H9 (cell line): Measurements from ENCODE around the gene PIPOX. TPM values are rescaled to one million over a fixed set of nuclear protein-coding genes. Genes with fewer than 3 reads are reported as not detected.

ENCODE experiments used
- DNase-seq: peaks from one replicate; pipeline ENCODE4 v3.0.0-alpha.2; 2017
- H2AFZ ChIP-seq: one replicate; pipeline ENCODE4 v1.6.1; 2013; ENCODE audit warnings: mild to moderate bottlenecking, low read length, control low read depth, moderate library complexity
- H2AK5ac ChIP-seq: 2 replicates; pipeline ENCODE4 v1.6.1; 2013; ENCODE audit warnings: low read length, control low read depth, mixed read lengths; ENCODE audit not compliant: insufficient read length
- H2BK120ac ChIP-seq: one replicate; pipeline ENCODE4 v1.6.1; 2013; ENCODE audit warnings: low read depth, mild to moderate bottlenecking, low read length, control low read depth, inconsistent platforms; ENCODE audit not compliant: poor library complexity, severe bottlenecking
- H2BK12ac ChIP-seq: 2 replicates; pipeline ENCODE4 v1.6.1; 2013; ENCODE audit warnings: low read length, control low read depth, mixed read lengths, low read depth; ENCODE audit not compliant: insufficient read length
- H2BK15ac ChIP-seq: 2 replicates; pipeline ENCODE4 v1.6.1; 2013; ENCODE audit warnings: low read depth, low read length, control low read depth
- H2BK20ac ChIP-seq: one replicate; pipeline ENCODE4 v1.6.1; 2013; ENCODE audit warnings: low read depth, mild to moderate bottlenecking, low read length, control low read depth, inconsistent platforms; ENCODE audit not compliant: poor library complexity, severe bottlenecking
- H2BK5ac ChIP-seq: 2 replicates; pipeline ENCODE4 v1.6.1; 2013; ENCODE audit warnings: low read length, control low read depth, mixed read lengths; ENCODE audit not compliant: insufficient read length
- H3K14ac ChIP-seq: 2 replicates; pipeline ENCODE4 v1.6.1; 2013; ENCODE audit warnings: low read length, control low read depth; ENCODE audit not compliant: insufficient read depth
- H3K18ac ChIP-seq: 2 replicates; pipeline ENCODE4 v1.6.1; 2013; ENCODE audit warnings: low read depth, mild to moderate bottlenecking, mixed read lengths, low read length, control low read depth; ENCODE audit not compliant: insufficient read length
- H3K23ac ChIP-seq: 2 replicates; pipeline ENCODE4 v1.6.1; 2013; ENCODE audit warnings: low read length, control low read depth, mixed read lengths, low read depth; ENCODE audit not compliant: insufficient read length
- H3K23me2 ChIP-seq: 2 replicates; pipeline ENCODE4 v1.6.1; 2013; ENCODE audit warnings: low read depth, mild to moderate bottlenecking, mixed read lengths, low read length, control low read depth; ENCODE audit not compliant: insufficient read length, poor library complexity, severe bottlenecking
- H3K27ac ChIP-seq: 2 replicates; pipeline ENCODE4 v1.5.1; 2013; ENCODE audit warnings: low read length, control low read depth, mixed read lengths, low read depth; ENCODE audit not compliant: insufficient read length
- H3K27me3 ChIP-seq: 2 replicates; pipeline ENCODE4 v1.6.1; 2013; ENCODE audit warnings: low read length, control low read depth, inconsistent platforms; ENCODE audit not compliant: insufficient read depth
- H3K4ac ChIP-seq: 2 replicates; pipeline ENCODE4 v1.6.1; 2013; ENCODE audit warnings: low read depth, mild to moderate bottlenecking, control low read depth, inconsistent platforms, low read length, moderate library complexity
- H3K4me1 ChIP-seq: 2 replicates; pipeline ENCODE4 v1.6.1; 2013; ENCODE audit warnings: low read length, control low read depth, inconsistent platforms; ENCODE audit not compliant: insufficient read depth
- H3K4me2 ChIP-seq: 2 replicates; pipeline ENCODE4 v1.6.1; 2013; ENCODE audit warnings: low read length, control low read depth, mixed read lengths; ENCODE audit not compliant: insufficient read length, insufficient read depth
- H3K56ac ChIP-seq: 2 replicates; pipeline ENCODE4 v1.6.1; 2013; ENCODE audit warnings: low read depth, mild to moderate bottlenecking, mixed read lengths, low read length, control low read depth; ENCODE audit not compliant: insufficient read length
- H3K79me1 ChIP-seq: 2 replicates; pipeline ENCODE4 v1.6.1; 2013; ENCODE audit warnings: low read depth, mild to moderate bottlenecking, moderate library complexity, low read length, control low read depth, inconsistent platforms; ENCODE audit not compliant: insufficient read depth, poor library complexity, severe bottlenecking
- H3K79me2 ChIP-seq: 2 replicates; pipeline ENCODE4 v1.6.1; 2013; ENCODE audit warnings: low read length, control low read depth, inconsistent platforms; ENCODE audit not compliant: insufficient read depth
- H3K9ac ChIP-seq: 2 replicates; pipeline ENCODE4 v1.6.1; 2013; ENCODE audit warnings: low read length, control low read depth, mixed read lengths; ENCODE audit not compliant: insufficient read length; ENCODE audit errors: extremely low read depth
- H3K9me3 ChIP-seq: one replicate; pipeline ENCODE4 v1.6.1; 2013; ENCODE audit warnings: low read depth, low read length, inconsistent platforms; ENCODE audit not compliant: control insufficient read depth
- H3T11ph ChIP-seq: one replicate; pipeline ENCODE4 v1.6.1; 2013; ENCODE audit warnings: mild to moderate bottlenecking, low read length, control low read depth, inconsistent platforms
- H4K20me1 ChIP-seq: one replicate; pipeline ENCODE4 v1.6.1; 2013; ENCODE audit not compliant: control insufficient read depth, insufficient read length, insufficient read depth
- H4K5ac ChIP-seq: 2 replicates; pipeline ENCODE4 v1.6.1; 2013; ENCODE audit warnings: low read depth, mild to moderate bottlenecking, mixed read lengths, low read length, control low read depth; ENCODE audit not compliant: insufficient read length
- H4K8ac ChIP-seq: replicated peaks from 2 replicates; pipeline ENCODE4 v1.6.1; 2013; ENCODE audit warnings: low read length, control low read depth, mixed read lengths, low read depth; ENCODE audit not compliant: insufficient read length
- H4K91ac ChIP-seq: 2 replicates; pipeline ENCODE4 v1.6.1; 2013; ENCODE audit warnings: low read depth, mild to moderate bottlenecking, moderate library complexity, mixed read lengths, low read length, control low read depth; ENCODE audit not compliant: insufficient read length
- H3K27ac Mint-ChIP-seq, 3 experiments: 2 replicates in 2 of 3; 3 replicates in 1 of 3; pipeline ENCODE4 v1.8.0; 2020 to 2021; ENCODE audit warnings: mixed read lengths in 3 of 3, mild to moderate bottlenecking in 1 of 3, moderate library complexity in 1 of 3
- H3K27me3 Mint-ChIP-seq: 2 replicates; pipeline ENCODE4 v1.8.0; 2021; ENCODE audit warnings: low read depth, mild to moderate bottlenecking, moderate library complexity, mixed read lengths
- H3K36me3 Mint-ChIP-seq, 3 experiments: 2 replicates in 2 of 3; 3 replicates in 1 of 3; pipeline ENCODE4 v1.8.0; 2020 to 2021; ENCODE audit warnings: low read depth in 3 of 3, mixed read lengths in 3 of 3; ENCODE audit not compliant: insufficient read depth in 1 of 3
- H3K4me1 Mint-ChIP-seq, 2 experiments: 2 replicates each; pipeline ENCODE4 v1.8.0; 2020; ENCODE audit warnings: mixed read lengths in 2 of 2
- H3K4me3 Mint-ChIP-seq, 2 experiments: 2 replicates in 1 of 2; 3 replicates in 1 of 2; pipeline ENCODE4 v1.8.0; 2020 to 2021; ENCODE audit warnings: mild to moderate bottlenecking in 2 of 2, mixed read lengths in 2 of 2, moderate library complexity in 1 of 2
- H3K9me3 Mint-ChIP-seq, 2 experiments: 2 replicates in 1 of 2; 3 replicates in 1 of 2; pipeline ENCODE4 v1.8.0; 2020; ENCODE audit warnings: mild to moderate bottlenecking in 2 of 2, mixed read lengths in 2 of 2, moderate library complexity in 1 of 2
- WGBS: extraction: QIAGEN DNeasy Blood & Tissue Kit; methylation state at CpG from one replicate; pipeline ENCODE4 v1.1.7; 2013; ENCODE audit warnings: missing lambda C conversion rate, low lambda C conversion rate, mixed read lengths; ENCODE audit not compliant: insufficient read length; ENCODE audit errors: extremely low coverage; 5-methylcytosine and 5-hydroxymethylcytosine counted together
- total RNA-seq: library from RNA; stranded (reverse); gene quantifications from 2 replicates; pipeline ENCODE4 v1.2.1, GENCODE V29; 2021
- TF ChIP-seq, protein P1 (sequence below): fragments of 200-600 bp; sonication (generic); conservative IDR thresholded peaks from 3 replicates; pipeline ENCODE4 v1.8.0; 2021; ENCODE audit warnings: antibody characterized with exemption, mild to moderate bottlenecking

Gene PIPOX
- total RNA-seq, 1 experiment from 2014 or later, result 30.1 TPM

GRCh38 chr17:29019475-29020181 lies 23.3 kb upstream of the PIPOX start:
- TF ChIP-seq, protein P1, sequence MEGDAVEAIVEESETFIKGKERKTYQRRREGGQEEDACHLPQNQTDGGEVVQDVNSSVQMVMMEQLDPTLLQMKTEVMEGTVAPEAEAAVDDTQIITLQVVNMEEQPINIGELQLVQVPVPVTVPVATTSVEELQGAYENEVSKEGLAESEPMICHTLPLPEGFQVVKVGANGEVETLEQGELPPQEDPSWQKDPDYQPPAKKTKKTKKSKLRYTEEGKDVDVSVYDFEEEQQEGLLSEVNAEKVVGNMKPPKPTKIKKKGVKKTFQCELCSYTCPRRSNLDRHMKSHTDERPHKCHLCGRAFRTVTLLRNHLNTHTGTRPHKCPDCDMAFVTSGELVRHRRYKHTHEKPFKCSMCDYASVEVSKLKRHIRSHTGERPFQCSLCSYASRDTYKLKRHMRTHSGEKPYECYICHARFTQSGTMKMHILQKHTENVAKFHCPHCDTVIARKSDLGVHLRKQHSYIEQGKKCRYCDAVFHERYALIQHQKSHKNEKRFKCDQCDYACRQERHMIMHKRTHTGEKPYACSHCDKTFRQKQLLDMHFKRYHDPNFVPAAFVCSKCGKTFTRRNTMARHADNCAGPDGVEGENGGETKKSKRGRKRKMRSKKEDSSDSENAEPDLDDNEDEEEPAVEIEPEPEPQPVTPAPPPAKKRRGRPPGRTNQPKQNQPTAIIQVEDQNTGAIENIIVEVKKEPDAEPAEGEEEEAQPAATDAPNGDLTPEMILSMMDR, result no peak
- WGBS, result no CpG with 5 or more reads among the region's 39 CpGs
- Histone ChIP-seq H4K91ac (no peak overlapping the region), H2BK20ac (no peak overlapping the region), H3K23ac (no peak overlapping the region), H3K56ac (no peak overlapping the region), H3K9ac (no peak overlapping the region), H2AK5ac (no peak overlapping the region), H3K4me2 (peak overlapping the region; percentile 27), H4K20me1 (no peaks in the 10 kb centered on the region), H3K27me3 (no peaks in the 10 kb centered on the region), H4K5ac (no peak overlapping the region), H2BK5ac (no peak overlapping the region), H3K4me1 (peaks cover 29% of the 10 kb centered on the region), H3K4ac (no peak overlapping the region), H3K14ac (peak overlapping the region; percentile 44), H2AFZ (no peak overlapping the region), H3K9me3 (no peaks in the 10 kb centered on the region), H3K79me1 (no peaks in the 10 kb centered on the region), H3K18ac (peak overlapping the region; percentile 4), H3K23me2 (no peaks in the 10 kb centered on the region), H2BK120ac (no peak overlapping the region), H2BK12ac (no peak overlapping the region), H2BK15ac (no peak overlapping the region), H3K79me2 (no peaks in the 10 kb centered on the region), H4K8ac (no peak overlapping the region), H3K27ac (no peak overlapping the region), H3T11ph (no peak overlapping the region)
- Mint-ChIP-seq H3K9me3 (no peaks in the 10 kb centered on the region), H3K27me3 (peaks cover 13% of the 10 kb centered on the region), H3K36me3 (no peaks in the 10 kb centered on the region), H3K4me3 (peak overlapping the region; percentile 51 to 59), H3K4me1 (peaks cover 63 to 65% of the 10 kb centered on the region in 2 experiments), H3K27ac (peak overlapping the region in 2 of 3 experiments; percentile 74 to 83; a peak in 5 of 7 replicates)
- DNase-seq, result peak; percentile 74
